K562 treated with DMSO at 1 percent for 4 hours (cell line): ENCODE results near the gene SLC30A4. TPM values are rescaled to one million over a fixed set of nuclear protein-coding genes. Genes with fewer than 3 reads are reported as not detected.

Experiments
- total RNA-seq: library from RNA; unstranded; fragments of 300-600 nt; gene quantifications from 2 replicates; pipeline ENCODE4 v1.2.3, GENCODE V29; 2022; ENCODE audit not compliant: insufficient read depth

The SLC30A4 gene, protein sequence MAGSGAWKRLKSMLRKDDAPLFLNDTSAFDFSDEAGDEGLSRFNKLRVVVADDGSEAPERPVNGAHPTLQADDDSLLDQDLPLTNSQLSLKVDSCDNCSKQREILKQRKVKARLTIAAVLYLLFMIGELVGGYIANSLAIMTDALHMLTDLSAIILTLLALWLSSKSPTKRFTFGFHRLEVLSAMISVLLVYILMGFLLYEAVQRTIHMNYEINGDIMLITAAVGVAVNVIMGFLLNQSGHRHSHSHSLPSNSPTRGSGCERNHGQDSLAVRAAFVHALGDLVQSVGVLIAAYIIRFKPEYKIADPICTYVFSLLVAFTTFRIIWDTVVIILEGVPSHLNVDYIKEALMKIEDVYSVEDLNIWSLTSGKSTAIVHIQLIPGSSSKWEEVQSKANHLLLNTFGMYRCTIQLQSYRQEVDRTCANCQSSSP
- total RNA-seq, result 0.26 and 0.62 TPM in 2 replicates

GRCh38 chr15:45522328-45523165, at the start of gene SLC30A4:
Gene SLC30A4 (minus strand): TSS chr15:45522755. CDS start chr15:45522354, 401 bp downstream.

Other genes with a start within 250 kb of the SLC30A4 start
- 2.4 TPM in 1 of 2 replicates, not detected in the other for gene GATM, start 144.2 kb downstream of the SLC30A4 start, total RNA-seq
- gene BLOC1S6, start 64.6 kb upstream of the SLC30A4 start, total RNA-seq, result 29.7 and 32.1 TPM in 2 replicates
- 5.1 and 6.3 TPM in 2 replicates for gene SQOR, start 112.3 kb upstream of the SLC30A4 start, total RNA-seq